Measurements from ENCODE around the gene CCN2.

- TF ChIP-seq, protein P1, sequence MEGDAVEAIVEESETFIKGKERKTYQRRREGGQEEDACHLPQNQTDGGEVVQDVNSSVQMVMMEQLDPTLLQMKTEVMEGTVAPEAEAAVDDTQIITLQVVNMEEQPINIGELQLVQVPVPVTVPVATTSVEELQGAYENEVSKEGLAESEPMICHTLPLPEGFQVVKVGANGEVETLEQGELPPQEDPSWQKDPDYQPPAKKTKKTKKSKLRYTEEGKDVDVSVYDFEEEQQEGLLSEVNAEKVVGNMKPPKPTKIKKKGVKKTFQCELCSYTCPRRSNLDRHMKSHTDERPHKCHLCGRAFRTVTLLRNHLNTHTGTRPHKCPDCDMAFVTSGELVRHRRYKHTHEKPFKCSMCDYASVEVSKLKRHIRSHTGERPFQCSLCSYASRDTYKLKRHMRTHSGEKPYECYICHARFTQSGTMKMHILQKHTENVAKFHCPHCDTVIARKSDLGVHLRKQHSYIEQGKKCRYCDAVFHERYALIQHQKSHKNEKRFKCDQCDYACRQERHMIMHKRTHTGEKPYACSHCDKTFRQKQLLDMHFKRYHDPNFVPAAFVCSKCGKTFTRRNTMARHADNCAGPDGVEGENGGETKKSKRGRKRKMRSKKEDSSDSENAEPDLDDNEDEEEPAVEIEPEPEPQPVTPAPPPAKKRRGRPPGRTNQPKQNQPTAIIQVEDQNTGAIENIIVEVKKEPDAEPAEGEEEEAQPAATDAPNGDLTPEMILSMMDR (IDR thresholded peaks at IDR 0.05): no peak
- TF ChIP-seq POLR2A (IDR thresholded peaks at IDR 0.05): no peak
These were observed 29.8 kb upstream of the CCN2 start for GRCh38 chr6:131980791-131981623.
